NCI-H510A treated with DMSO at 0.1 percent for 48 hours (cell line): ENCODE data around the gene PIGO.

ENCODE experiments used
- DNase-seq: peaks from one replicate; lab custom pipeline; 2025; lab: John Stamatoyannopoulos, UW

Gene PIGO

DNA sequence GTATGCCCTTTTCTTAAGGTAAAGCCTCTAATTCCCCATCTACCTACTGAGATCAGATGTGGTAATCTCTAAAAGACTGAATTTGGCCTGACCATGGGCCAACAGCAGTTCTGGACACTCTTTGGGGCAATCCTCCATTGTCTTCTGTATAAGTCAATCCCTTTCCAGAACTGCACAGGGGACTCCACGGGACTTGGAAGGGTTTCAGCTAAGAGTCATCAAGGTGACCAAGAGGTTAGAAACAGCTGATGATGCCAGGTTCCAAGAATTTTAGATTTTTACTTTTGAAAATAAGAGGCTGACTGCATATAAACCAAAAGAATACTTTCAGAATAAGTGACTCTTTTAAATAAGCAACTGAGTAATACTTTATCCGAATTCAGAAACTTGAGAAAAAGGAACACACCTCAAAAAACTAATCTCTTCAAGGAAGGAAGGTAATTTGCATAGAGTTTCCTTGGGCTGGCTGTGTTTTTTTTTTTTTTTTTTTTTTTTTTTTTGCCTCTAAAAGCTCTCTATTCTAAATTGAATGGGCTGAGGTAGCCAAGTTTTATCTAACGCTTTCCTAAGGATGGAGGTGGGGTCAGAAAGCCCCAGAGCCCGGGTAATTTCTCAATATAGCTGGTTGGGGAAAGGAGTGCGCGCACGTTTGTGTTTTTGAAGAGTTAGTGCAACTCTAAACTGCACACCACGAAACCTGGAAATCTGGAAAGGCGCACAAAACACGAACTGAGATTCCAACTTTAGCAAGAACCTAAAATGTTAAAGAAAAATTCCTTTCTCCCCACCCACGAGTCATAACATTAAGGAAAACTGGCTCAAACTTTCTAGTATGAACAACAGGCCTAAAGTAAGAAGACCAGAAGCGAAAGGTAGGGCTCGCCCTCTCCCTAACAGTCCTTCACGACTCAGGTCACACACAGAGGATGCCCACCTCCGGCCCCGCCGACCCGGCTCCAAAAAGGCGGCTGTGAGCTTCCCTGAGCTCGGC is 25.3 kb downstream of the PIGO start:
- no peak for DNase-seq

DNA sequence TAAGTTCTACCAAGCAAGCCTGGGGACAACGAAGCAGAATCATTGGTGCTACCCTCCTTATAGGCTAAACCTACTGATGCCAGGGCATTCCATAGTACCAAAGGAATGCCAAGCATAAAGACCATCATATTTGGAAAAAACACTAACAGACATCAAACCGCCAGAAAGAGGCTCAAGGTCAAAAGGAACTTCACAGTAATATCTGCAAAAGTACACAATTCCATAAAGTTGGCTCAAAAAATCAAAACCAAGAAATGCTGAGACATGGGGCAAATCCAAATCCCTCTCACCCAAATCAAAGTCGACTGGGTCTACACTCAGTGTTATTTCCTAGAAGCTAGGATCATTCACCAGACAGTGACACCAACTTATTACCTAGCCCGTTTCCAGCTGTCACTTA is 27.4 kb downstream of the PIGO start:
- no peak for DNase-seq

DNA sequence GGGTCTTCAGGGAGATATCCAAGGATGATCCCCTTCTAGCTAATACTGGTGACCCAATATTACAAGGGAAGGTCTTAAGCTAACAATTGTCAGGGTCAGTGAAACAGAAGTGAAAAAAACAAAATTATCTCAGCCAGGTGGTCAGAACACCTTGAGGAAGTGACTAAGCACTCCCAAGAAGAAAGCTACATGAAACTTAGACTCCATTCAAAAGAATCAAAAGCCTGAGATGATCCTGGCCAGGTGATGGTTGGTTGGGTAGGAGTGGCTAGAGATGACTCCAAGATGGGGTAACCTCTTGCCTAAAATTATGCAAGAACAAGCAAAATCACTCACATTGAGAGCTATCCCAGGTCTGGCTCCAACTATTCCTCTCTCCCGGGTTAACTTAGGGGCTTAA is 29.3 kb downstream of the PIGO start:
- DNase-seq, result no peak

DNA sequence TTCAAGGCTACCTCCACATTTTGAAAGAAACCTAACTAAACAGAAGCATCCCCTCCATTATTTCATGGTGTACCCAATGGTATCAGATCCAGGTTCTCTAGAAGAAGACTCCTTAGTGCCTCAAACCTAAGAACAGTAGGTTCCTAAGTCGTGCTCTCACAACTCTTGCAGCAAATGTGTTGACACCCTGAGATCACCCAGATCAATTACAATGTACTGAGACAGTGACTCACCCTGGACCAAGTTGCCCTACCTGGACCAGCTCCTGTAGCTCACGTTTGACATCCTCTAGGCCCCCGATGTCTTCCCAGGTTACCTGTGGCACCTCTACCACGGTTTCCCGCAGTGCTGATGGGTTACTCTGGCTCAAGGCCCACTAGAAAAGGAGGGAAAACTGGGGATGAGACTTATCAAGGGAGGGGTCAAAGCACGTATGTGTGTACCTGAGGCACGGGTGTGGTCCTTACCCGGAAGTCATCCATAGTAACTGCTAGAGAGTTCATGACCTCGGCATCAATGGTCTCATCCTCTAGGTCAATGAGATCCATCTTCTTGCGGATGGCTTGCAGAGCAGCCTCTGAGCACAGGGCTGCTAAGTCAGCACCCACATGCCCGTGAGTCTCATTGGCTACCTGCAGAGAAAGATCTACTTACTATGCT is 35.7 kb downstream of the PIGO start:
- no peak for DNase-seq

- no peak for DNase-seq
Observed at GRCh38 chr9:35059438-35059837, 37.0 kb downstream of the PIGO start.

DNA sequence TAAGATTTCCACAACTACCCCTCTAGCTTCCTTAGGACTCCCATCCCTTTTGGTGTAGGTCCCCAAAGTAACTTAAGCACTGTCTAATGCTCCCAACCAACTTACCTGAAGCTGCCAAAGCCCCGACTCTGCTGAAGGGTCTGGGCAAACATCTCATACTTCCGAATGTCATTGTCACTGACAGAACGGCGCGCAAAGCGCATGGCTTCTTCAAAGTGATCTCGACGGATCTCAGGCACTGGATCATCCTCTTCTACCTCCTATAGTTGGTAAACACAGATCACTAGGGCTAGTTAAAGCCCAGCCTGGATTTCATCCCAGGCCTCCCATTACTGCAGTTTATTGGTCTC is 39.1 kb downstream of the PIGO start:
- no peak for DNase-seq

GRCh38 chr9:35056571-35057270 is 39.7 kb downstream of the PIGO start:
- no peak for DNase-seq

DNA sequence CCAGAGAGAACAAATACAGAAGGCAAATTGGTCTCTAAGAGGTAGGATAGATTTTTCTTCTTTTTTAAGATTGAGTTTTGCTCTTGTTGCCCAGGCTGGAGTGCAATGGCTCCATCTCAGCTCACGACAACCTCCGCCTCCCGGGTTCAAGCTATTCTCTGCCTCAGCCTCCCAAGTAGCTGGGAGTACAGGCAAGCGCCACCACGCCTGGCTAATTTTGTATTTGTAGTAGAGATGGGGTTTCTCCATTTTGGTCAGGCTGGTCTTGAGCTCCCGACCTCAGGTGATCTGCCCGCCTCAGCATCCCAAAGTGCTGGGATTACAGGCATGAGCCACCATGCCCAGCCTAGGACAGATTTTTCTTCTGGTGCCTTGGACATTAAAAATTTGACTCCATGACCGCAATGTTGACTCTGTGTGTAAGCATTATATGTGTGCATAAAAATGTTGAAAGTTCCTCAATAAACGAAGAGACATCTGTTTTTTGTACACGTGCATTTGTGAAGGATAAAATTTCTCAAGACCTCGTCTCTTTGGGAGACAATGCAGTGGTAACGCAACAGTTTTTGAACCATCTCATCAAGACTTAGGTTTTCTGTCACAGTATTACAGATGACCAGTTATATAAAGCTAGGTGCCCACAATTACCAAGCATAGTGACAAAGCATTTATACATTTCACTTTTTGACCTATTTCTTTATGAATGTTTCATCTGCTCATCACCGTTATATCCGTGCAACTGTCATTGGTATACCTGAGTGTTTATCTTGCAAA is 41.3 kb downstream of the PIGO start:
- DNase-seq, result no peak

DNA sequence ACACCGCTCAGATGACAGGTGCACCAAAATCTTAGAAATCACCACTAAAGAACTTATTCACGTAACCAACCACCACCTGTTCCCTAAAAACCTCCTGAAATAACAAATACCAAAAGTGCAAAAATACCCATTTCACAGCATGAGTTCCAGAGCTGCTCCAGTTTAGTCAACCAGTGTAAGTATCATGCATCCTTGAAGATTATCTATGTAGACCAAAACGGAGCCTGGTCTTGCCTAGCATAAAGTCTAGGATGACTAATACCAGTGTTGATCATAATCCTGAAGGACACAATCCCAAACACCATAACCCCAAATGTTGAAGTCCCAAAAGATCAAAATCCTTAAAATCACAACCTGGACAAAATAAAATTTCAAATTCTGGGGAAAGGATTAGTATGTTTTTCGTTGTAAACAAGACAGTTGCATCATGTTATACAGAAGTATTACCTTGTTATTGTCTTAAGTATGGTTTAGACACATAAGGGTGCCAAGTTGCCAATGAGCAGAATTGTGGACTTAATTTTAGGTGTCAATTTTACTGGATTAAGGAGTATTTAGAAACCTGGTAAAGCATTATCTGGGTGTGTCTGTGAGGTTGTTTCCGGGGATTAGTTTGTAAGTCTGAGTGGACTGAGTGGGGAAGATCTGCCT is 42.1 kb downstream of the PIGO start:
- DNase-seq, result no peak

DNA sequence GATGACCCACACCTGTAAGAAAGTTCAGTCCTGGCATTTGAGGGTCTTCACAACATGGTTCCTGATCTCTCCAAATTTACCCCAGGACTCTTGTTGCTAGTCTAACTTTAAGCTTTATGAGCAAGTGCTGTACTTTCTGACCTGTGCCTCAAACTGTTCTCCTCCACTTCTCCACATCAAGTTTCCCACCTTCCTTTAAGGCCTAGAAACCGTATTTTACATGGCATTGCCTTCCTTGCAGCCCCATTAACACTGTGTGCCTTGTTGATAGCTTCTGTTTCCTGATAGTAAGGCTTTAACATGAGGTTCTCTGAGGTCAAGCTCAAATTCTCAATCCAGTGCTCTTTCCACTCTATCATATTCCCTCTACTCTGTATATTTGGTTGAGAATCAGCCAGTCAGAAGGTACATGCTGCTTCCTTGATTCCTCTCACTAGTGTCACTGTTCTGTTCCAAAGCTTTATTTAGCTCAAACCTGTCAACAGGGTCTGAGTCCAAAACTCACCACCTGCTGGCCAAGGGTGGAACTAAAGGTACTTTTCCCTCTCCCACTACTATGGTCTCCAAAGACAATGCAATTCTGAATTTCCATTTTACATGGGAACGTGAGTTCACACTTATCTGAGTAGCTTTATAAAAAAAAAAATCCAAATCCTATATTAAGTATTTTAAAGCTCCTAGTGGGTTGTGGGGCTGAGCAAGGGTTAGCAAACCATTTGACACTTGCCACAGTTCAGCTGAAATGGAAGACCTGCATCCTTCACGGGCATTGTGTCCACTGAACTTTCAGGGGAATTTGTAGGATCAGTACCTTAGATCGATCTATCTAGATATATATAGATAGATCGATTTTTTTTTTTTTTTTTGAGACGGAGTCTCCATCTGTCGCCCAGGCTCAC is 45.1 kb downstream of the PIGO start:
- DNase-seq, result peak; percentile 30

GRCh38 chr9:35048511-35048910 is 47.9 kb downstream of the PIGO start:
- no peak for DNase-seq

DNA sequence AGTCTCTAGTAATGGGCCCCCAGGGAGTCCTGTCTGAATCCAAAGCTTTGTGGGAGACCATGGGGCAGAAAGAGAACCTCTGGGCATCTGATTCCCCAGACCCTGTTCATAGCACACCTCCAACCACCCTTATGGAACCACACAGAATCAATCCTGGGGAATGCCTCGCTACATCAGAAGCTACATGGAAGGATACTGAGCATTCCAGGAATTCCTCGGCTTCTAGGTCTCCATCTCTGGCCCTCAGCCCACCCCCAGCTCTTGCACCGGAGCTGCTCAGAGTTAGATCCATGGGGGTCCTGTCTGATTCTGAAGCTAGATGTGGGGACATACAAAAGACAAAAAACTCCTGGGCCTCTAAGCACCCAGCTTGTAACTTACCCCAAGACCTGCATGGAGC is 52.3 kb downstream of the PIGO start:
- no peak for DNase-seq

DNA sequence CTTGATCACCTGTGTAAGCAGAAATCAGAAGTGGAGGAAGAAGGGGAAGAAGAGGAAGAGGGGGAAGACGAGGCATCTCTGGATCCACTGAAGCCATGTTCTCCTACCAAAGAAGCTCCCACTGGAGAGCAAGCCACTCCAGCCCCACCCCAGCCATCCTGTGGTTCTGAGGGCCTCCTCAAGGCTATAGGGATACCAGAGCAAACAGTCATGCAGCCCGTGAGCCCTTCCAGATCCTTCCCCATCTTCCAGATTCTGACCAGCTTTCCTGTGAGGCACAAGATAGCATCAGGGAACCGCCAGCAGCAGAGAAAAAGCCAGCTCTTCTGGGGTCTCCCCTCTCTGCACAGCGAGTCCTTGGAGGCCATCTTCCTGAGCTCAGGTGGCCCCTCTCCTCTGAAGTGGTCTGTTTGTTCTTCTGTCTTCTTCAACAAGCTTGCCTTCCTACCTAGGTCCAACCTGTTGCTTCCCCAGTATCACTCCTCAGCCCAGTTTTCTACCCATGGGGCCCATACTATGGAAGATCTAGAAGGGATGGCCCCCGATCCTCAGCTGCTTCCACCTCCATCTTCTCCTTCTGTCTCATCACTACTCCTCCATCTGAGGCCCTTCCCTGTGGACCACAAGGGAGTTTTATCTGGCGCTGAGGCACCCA is 53.4 kb downstream of the PIGO start:
- DNase-seq, result no peak

DNA sequence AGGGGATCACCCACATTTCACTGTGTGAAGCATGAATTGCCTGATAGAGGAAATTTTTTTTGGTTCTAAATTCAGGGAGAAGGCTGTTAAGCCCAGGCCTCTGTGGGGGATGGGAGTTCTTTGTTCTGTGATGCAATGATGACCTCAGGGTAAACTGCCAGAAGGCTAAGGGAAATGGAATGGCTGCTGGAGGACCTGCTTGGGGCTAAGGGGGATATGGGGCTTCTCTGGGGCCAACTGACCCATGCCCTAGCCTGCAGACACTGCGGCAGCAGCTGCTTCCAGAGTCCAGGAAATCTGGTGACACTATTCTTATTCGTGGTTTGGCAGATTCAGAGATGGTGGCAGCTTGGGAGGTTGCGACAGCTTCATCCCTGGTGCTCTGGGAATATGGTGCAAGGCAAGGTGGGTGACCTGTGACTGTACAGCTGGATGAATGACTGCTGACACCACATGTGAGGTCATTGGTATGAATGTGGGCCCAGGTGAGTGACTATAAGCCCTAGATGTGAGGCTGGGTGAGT is 54.2 kb downstream of the PIGO start:
- DNase-seq, result no peak
